GM19395 (cell line): ENCODE data around the gene CLN6.
"Not testable (repeated sequence)": the region's sequence is repeated elsewhere in the genome, so short reads cannot be mapped to it uniquely, and the experiment has no call there.

Source experiments
- ATAC-seq: cut with Tn5 transposase; IDR thresholded peaks from one replicate; pipeline ENCODE4 v1.9.1; 2021; ENCODE audit warnings: mild to moderate bottlenecking, moderate library complexity; ENCODE audit not compliant: unreplicated experiment

CLN6 gene

GRCh38 chr15:68256675-68257450, 27.3 kb upstream of the CLN6 start:
- ATAC-seq: no peak

GRCh38 chr15:68252925-68253534, 23.5 kb upstream of the CLN6 start:
- ATAC-seq: no peak

- no peak for ATAC-seq
These were observed 19.7 kb upstream of the CLN6 start for GRCh38 chr15:68249058-68249713.

GRCh38 chr15:68244235-68244634, 14.7 kb upstream of the CLN6 start:
- no peak for ATAC-seq

GRCh38 chr15:68241088-68241935, 11.8 kb upstream of the CLN6 start:
- ATAC-seq: no peak

GRCh38 chr15:68239025-68239424, 9.5 kb upstream of the CLN6 start:
- no peak for ATAC-seq

- ATAC-seq: no peak
These were observed 5.5 kb upstream of the CLN6 start for GRCh38 chr15:68235022-68235421.

GRCh38 chr15:68234520-68234919, 5.0 kb upstream of the CLN6 start:
- not testable (repeated sequence) for ATAC-seq

GRCh38 chr15:68234060-68234459, 4.5 kb upstream of the CLN6 start:
- no peak for ATAC-seq

GRCh38 chr15:68232937-68233336, 3.4 kb upstream of the CLN6 start:
- no peak for ATAC-seq

- no peak for ATAC-seq
These were observed 2.9 kb upstream of the CLN6 start for GRCh38 chr15:68232449-68232848.

GRCh38 chr15:68231102-68231818, 1.7 kb upstream of the CLN6 start:
- no peak for ATAC-seq

GRCh38 chr15:68230157-68231100, 901 bp upstream of the CLN6 start:
- ATAC-seq: no peak

- ATAC-seq: peak; percentile 6
These were observed 550 bp downstream of the CLN6 start for GRCh38 chr15:68228971-68229385.

- ATAC-seq: no peak
These were observed 1.2 kb downstream of the CLN6 start for GRCh38 chr15:68228143-68228970.

- no peak for ATAC-seq
These were observed 1.8 kb downstream of the CLN6 start for GRCh38 chr15:68227643-68228142.

GRCh38 chr15:68225442-68225841, 4.1 kb downstream of the CLN6 start:
- not testable (repeated sequence) for ATAC-seq

GRCh38 chr15:68224546-68225250, 4.8 kb downstream of the CLN6 start:
- ATAC-seq: no peak
